Vagina (tissue), 2 donors: Measurements from ENCODE around the gene RPS6KB2.

Experiments used
- CTCF ChIP-seq, 3 experiments: fragments of 450-650 bp in 2 of 3; fragments of 200-600 bp in 1 of 3; sonication (generic) in 1 of 3; IDR thresholded peaks; one replicate each; pipeline ENCODE4 v1.5.1; 2017 to 2019; ENCODE audit warnings: antibody characterized with exemption in 3 of 3, mild to moderate bottlenecking in 2 of 3, moderate library complexity in 2 of 3
- POLR2A ChIP-seq, 2 donors: fragments of 450-650 bp; IDR thresholded peaks; one replicate each; pipeline ENCODE4 v1.6.1; 2017; ENCODE audit warnings: antibody characterized with exemption in 2 of 2, mild to moderate bottlenecking in 2 of 2, moderate library complexity in 2 of 2

GRCh38 chr11:67484847-67485311 is 56.6 kb downstream of the RPS6KB2 start:
- TF ChIP-seq CTCF (IDR thresholded peaks at IDR 0.05) (no peak), POLR2A (IDR thresholded peaks at IDR 0.05) (no peak)
